NK-92 treated with Interleukin-12 subunit alpha and Interleukin-12 subunit beta, amount 100 ng/mL, for 24 hours (cell line): ENCODE data around the gene INSRR.

Source experiments
- DNase-seq: peaks from one replicate; lab custom pipeline; 2025; lab: John Stamatoyannopoulos, UW

INSRR gene

GRCh38 chr1:156874142-156874541, 15.2 kb upstream of the INSRR start:
- DNase-seq, result no peak

- no peak for DNase-seq
Observed at GRCh38 chr1:156873659-156874058, 14.7 kb upstream of the INSRR start.

GRCh38 chr1:156869455-156869854, 10.5 kb upstream of the INSRR start:
- no peak for DNase-seq

- DNase-seq, result no peak
Observed at GRCh38 chr1:156868341-156868740, 9.4 kb upstream of the INSRR start.

- no peak for DNase-seq
Observed at GRCh38 chr1:156866249-156866909, 7.5 kb upstream of the INSRR start.

- DNase-seq, result no peak
Observed at GRCh38 chr1:156865865-156866248, 6.9 kb upstream of the INSRR start.

GRCh38 chr1:156865258-156865657, 6.3 kb upstream of the INSRR start:
- no peak for DNase-seq

GRCh38 chr1:156864796-156865195, 5.9 kb upstream of the INSRR start:
- DNase-seq, result no peak

- no peak for DNase-seq
Observed at GRCh38 chr1:156863631-156864030, 4.7 kb upstream of the INSRR start.

- DNase-seq, result no peak
Observed at GRCh38 chr1:156862997-156863599, 4.2 kb upstream of the INSRR start.

- DNase-seq, result no peak
Observed at GRCh38 chr1:156862584-156862983, 3.7 kb upstream of the INSRR start.

- DNase-seq, result no peak
Observed at GRCh38 chr1:156860628-156861423, 1.9 kb upstream of the INSRR start, which contains the start of gene NTRK1. Gene NTRK1 (plus strand): TSS chr1:156860865. CDS start chr1:156860935, 70 bp downstream.

- no peak for DNase-seq
Observed at GRCh38 chr1:156860113-156860627, 1.3 kb upstream of the INSRR start.

- no peak for DNase-seq
Observed at GRCh38 chr1:156859523-156860112, 701 bp upstream of the INSRR start.

GRCh38 chr1:156858555-156858956, 361 bp downstream of the INSRR start:
- no peak for DNase-seq

- DNase-seq, result no peak
Observed at GRCh38 chr1:156857532-156857931, 1.4 kb downstream of the INSRR start.

- no peak for DNase-seq
Observed at GRCh38 chr1:156856282-156856785, 2.6 kb downstream of the INSRR start.

GRCh38 chr1:156854634-156855033, 4.3 kb downstream of the INSRR start:
- no peak for DNase-seq

- DNase-seq, result no peak
Observed at GRCh38 chr1:156853761-156854160, 5.2 kb downstream of the INSRR start.

- DNase-seq, result no peak
Observed at GRCh38 chr1:156852418-156852874, 6.5 kb downstream of the INSRR start.

GRCh38 chr1:156851779-156852417, 7.0 kb downstream of the INSRR start:
- DNase-seq, result no peak

GRCh38 chr1:156849151-156849496, 9.8 kb downstream of the INSRR start:
- DNase-seq, result no peak
